Measurements from ENCODE around the gene PARP6.

Gene PARP6, protein sequence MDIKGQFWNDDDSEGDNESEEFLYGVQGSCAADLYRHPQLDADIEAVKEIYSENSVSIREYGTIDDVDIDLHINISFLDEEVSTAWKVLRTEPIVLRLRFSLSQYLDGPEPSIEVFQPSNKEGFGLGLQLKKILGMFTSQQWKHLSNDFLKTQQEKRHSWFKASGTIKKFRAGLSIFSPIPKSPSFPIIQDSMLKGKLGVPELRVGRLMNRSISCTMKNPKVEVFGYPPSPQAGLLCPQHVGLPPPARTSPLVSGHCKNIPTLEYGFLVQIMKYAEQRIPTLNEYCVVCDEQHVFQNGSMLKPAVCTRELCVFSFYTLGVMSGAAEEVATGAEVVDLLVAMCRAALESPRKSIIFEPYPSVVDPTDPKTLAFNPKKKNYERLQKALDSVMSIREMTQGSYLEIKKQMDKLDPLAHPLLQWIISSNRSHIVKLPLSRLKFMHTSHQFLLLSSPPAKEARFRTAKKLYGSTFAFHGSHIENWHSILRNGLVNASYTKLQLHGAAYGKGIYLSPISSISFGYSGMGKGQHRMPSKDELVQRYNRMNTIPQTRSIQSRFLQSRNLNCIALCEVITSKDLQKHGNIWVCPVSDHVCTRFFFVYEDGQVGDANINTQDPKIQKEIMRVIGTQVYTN

DNA sequence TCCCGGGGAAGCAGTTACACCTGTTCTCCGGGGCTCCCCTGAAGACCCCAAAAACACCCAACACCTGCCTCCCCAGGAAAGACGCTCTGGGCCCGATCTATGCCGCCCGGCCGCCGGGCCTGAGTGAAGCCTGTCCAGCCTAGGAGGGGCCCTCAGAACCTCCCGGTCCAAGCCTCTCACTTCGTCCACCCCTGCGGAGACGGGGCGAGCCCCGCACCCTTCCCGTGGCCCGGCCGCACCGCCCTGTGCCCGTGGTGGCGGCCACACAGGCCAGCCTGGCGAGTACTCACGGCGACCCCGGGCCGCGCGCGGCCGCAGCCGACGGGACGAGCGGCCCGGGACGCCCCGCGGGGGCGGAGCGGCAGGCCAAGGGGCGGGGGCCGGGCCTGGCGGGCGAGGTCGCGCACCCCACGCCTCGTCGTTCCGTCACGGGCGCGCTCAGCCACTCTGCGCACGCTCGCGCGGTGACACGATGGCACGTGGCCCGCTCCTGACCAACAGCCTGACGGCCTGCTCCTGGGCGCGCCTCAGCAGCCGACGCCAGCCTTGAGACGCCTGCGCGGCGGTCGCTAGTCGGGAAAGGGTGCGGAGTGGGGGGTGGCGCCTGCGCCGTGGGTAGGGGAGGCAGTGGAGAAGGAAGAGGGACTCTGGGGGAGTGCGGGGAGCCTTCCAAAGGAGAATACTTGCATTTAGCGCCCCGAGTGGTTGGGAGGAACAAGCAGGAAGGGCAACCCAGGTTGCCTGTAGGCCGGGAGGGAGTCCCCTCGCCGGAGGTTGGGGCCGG, at the start of gene PARP6:
TSS of gene PARP6 (minus strand) at position 342 of the 784 bp plus-strand sequence. CDS start 5,077 bp downstream, outside the sequence.
- DNase-seq (ENCODE audit: low read depth), result peak; percentile 90

DNA sequence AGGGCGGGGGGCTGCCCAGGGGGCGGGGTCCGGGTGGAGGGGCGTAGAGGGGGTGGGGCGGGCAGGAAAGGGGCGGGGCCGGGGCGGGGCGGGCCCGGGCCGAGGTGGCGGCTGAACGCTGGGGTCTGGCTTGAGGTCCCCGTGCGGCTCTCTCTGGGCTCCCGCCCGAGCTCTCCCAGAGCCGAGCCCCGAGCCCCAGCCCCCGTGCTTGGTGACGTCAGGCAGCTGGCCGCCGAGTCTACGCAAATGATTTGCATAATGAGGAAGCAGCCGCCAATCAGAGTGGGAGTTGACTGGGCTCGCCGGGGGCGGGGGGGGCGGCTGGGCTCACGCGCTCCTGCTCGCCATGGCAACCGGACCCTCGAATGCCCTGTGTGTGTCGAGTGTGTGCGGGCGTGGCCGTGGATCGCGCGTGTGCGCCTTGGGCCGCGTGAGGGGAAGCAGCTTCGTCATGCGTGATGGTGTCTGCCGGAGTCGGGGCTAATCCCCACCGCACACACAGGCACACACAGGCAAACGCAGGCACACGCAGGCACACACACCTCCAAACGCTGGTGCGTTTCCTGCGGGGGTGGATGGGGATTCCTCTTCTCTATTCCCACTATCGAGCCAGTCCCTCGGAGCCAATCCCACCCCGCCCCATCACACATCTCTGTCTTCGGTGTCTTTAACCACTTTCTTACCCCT, 47.8 kb upstream of the PARP6 start, which contains the start of gene CELF6:
TSS of gene CELF6 (minus strand) at position 173 of the 687 bp plus-strand sequence. CDS start 283 bp downstream, outside the sequence.
- DNase-seq (ENCODE audit: low read depth), result no peak

DNA sequence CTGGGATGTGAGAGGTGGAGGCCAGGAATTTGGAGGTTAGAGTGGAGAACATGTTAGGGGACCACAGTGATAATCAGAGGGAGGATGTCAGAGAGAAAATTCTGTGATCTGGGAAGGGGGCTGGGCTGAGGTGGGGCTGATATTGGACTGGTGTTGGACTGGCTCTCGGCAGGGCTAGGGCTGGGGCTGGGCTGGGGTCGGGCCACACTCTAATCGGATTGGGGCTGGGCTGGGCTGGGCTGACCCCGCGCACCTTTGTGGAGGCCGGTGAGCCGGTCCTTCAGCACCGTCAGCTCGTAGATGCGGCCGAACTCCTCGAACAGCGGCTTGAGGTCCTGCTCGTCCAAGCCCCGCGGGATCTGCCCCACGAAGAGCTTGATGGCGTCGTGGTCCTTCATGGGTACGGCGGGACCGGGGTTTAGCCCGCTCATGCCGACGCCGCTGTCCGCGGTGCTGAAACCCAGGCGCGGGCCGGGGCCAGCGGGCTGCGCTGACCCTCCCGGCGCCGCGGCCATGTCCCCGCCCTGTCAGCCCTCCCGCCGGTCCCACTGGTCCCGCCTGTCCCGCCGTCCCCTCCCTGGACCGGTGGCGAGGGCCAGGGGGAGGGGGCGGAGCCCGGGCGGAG, 47.1 kb upstream of the PARP6 start:
- DNase-seq (ENCODE audit: low read depth), result no peak

DNA sequence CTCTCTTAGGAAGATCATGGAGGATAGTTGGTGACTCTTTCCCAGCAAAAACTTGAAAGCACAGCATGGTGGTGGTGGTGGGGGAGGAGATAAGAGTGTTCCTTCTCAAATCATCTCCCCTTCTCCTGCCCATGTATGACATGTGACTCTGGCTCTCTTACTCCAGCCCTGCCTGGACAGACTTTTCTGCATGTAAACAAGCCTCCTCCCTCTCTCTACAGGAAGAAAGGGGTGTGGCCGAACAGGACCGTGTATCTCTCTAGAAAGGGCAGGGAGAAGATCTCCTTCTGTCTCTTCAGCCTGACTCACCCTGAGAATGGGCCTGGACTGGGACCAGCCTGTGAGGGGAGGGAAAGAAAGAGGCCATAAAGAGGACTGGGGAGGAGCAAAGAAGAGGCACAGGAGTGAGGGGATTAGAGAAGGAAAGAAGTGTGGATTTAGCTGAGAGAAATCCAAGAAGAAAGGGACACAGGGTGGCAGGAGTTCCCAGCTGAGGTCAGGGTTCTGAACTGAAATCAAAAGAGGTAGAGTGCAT, 46.1 kb upstream of the PARP6 start:
- DNase-seq (ENCODE audit: low read depth), result no peak

DNA sequence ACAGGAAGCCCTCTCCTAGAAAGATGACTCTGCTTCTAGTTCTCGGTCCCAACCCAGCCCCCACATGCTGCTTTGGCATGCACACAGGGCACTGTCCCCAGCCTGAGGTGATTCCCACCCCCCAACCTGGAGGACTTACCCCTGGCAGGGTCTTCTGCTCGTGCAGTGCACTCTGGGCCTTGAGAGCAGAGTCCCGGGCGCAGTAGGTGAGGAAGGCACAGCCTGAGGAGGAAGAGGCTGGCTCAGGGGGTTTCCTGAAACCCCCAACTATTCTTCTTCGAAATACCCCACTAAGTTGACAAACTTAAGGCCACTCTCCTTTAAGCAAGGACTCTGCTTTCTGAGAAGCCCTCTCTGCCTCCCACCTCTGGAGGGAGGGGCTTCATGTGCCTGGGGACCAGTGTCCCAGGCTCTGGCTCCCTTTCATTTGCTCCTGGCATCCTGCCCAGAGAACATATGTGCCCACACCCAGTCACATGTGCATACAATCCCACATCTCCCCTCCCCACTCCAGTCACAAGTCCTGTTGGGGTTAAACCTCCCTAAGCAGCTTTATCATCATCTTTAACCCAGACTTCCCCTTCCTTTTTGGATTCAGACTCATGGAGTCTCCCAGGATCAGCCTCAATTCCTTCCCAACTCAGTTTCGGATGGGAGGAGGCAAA, 43.5 kb upstream of the PARP6 start:
- DNase-seq (ENCODE audit: low read depth), result no peak

DNA sequence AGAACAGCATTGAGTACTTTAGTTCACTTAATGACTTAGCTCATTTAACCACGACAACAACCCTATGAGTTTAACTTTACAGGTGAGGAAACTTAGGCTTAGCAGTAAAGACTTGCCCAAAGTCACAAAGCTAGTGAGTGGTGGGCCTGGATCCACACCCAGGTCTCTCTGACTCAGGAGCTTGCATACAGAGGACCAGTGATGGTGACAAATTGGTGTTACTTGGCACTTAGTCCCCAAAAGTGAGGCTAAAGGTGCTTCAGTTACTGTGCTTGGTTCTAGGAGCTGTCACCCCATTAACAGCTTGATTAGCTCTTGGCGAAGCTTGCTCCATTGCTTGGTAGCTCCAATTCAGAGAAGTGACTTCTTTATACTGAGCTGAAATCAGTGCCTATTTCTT, 41.5 kb upstream of the PARP6 start:
- no peak for DNase-seq (ENCODE audit: low read depth)

DNA sequence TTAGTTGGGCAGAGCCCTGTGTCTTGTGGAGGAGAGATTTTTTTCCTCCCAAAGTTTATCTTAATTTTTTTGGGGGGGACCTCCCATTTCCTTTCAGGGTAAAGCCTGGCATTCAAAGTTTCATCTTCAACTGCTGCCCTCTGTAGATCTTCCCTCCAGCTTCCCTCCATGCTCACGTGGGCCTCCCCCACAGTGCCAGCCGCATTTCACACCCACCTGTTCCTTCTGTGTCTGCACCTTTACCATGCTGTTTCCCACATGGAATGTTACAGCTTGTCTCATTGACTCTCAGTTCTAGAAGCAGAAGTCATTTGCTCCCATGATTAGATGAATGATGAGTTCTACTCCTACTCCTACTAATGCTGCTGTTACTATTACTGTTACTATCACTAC, 41.1 kb upstream of the PARP6 start:
- DNase-seq (ENCODE audit: low read depth), result no peak

DNA sequence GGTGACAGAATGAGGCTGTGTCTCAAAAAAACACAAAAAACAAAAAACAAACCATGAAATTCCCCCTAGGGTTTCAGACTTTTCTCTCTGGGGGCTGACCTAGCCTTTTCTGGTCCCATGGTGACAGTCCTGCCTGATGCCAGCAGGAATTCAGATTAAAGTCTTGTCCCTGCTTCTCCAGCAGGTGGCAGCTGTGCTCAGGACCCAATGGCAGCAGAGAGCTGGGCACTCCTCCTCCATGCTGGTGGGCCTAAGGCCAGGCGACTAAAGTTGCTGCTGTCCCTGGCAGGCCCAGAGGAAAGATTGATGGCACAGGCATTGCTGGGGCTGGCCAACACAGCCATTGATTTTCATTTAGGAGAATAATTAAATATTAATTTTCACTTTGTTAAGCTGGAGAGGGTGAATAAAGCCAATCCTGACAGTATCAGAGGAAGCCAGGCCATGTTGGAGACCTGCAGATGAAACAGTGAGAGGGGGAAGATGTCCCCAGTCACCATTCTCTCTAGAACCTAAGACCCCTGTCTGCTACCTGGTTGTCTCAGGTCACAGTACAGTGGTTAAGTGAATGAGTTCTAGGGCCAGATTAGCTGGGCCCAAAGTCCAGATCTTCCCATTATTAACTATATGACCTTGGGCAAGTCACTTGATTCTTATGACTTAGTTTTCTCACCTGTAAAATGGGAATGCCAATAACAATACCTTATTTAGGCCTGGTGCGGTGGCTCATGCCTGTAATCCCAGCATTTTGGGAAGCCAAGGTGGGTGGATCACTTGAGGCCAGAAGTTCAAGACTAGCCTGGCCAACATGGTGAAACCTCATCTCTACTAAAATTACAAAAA, 40.5 kb upstream of the PARP6 start:
- no peak for DNase-seq (ENCODE audit: low read depth)

DNA sequence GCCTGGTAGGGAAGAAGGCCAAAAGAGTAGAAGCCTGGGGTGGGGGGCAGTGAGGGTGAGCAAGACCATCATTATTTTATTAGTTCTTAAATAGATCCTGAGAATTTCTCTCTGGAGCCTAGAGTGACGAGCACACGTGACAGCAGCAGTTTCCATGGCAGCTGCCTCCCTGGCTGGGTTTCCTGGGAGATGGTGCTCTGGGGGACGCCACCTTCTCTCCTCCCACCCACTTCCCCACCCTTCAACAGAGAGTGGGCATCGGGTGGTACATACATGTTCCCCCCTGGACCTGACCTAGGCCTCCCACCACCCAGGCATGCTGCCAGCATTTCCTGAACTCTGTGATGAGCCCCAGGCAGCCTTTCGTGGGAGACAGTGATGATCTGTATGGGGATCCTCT, 34.7 kb upstream of the PARP6 start:
- DNase-seq (ENCODE audit: low read depth), result no peak

DNA sequence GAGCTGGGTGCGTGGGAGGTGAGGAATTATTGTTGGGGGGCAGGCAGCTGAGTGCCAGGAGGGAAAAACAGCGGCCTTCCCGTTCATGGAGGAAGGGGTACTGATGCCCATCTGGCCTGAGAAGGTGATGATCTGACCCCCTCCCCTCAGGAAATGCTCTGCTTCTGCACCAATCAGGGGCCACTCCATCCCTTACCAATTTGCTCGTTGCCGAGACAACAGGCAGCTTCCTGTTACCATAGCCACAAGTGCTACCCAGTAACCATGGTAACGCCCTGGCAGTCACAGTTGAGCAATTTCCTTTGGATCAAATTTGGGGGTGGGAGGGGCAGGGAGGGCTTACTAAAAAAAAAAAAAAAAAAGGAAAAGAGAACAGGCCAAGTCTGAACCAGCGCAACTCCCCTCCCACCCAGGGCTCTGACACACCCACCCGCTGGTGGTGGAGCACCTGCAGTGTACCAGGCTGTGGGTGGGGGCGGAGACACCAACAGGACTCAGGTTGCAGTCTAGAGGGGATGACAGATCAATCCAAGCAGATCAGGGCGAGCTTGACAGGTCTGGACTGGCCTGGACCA, 33.9 kb upstream of the PARP6 start:
- DNase-seq (ENCODE audit: low read depth), result no peak

DNA sequence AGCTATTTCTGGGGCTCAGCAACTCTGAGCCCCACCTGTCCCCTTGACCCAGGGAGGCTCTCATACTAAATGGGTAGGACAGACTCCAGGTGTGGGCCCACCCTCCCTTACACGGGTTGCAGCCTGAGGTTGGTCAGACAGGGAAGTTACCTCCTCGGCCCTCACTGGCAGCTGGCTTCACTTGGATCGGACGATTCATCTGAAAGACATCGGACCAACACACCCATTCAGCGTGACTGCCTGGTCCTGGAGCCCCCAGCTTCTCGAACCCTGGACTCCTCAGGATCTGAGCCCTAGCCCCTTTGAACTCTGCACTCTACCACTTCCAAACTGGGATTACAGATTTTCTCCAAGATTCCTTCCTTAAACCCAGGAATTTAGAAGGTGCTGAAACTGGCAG, 32.2 kb upstream of the PARP6 start:
- no peak for DNase-seq (ENCODE audit: low read depth)

DNA sequence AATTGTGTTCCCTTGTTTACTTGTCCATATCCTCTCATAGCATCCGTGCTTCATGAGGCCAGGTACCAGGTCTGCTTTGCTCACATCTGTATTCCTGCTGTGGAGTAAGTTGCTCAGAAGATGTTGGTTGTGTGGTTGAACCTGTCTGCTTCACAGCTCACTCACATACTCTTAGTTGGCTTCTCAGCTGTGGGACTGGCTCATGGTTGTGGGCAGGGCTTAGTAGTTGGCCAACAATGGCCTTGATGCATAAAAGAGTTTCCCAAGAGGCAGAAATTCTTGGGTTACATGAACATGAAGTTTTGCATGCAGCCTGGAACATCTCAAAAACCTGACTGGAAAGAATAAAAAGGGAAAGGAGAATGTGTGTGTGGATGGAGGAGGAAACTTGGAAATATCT, 30.6 kb upstream of the PARP6 start:
- DNase-seq (ENCODE audit: low read depth), result no peak

DNA sequence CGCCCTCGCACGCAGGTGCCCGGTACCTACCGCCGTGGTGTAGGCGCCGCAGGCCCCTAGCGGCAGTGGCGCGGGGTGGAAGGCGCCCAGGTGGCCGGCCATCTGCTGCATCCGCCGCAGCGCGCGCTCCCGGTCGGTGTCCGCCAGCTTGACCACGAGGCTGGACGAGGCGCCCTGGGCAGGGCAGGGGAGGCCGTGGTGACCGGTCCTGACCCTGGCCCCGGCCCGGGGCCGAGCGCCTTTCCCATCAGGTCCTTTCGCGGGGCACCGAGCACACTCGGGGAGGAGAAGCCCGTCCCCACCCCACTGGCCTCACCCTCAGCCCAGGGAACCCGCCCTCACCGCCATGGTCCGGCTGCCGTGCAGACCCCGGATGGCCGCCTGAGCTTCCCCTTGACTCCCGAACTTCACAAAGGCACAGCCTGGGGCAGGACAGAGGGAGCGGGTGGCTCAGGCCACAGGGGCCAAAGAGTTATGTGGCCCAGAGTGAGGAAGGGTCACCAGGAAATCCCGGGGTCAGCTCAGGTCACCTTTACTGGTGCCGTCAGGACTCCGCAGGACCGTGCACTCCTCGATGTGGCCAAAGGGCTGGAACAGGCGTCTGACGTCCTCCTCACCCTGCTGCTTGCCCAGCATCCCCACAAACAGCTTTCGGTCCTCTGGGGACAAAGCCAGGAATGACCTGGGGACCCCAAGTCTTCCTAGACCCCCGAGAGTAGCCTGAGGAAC, 17.4 kb upstream of the PARP6 start:
- no peak for DNase-seq (ENCODE audit: low read depth)

DNA sequence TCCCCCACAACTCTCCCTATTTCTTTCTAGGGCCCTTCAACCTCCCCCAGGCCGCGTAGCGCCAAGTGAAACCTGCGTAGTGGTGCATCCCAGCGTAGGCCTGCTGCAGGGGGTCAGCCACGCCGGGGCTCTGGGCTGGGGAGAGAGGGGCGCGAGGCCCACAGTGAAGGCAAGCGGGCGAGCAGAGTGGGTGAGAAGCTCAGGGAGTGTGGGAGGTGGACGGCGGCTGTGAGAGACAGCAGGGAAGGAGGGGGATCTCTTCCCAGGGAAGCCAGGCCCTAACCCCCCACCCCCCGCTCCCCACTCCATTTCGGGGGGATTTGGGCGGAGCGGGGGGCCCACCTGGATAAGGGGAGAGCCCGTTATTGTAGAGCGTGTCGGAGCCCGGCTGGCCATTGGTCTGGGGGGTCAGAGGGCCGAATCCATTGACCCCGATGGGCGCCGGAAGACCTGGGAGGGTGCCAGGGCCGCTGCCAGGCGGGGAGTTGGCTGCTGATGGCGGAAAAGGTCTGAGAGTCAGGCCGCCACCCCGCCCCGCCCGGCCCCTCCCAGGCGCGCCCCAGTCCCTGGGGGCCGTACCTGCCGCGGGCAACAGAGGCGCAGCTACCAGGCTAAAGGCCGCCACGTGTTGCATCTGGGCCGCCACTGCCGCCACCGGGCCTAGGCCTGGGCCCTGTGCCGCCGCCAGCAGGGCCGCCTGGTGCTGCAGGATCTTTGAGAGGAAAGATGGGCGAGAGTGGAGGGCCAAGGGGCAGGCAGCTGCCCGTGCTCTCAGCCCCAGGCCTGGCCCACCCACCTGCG, 16.6 kb upstream of the PARP6 start:
- DNase-seq (ENCODE audit: low read depth), result no peak

DNA sequence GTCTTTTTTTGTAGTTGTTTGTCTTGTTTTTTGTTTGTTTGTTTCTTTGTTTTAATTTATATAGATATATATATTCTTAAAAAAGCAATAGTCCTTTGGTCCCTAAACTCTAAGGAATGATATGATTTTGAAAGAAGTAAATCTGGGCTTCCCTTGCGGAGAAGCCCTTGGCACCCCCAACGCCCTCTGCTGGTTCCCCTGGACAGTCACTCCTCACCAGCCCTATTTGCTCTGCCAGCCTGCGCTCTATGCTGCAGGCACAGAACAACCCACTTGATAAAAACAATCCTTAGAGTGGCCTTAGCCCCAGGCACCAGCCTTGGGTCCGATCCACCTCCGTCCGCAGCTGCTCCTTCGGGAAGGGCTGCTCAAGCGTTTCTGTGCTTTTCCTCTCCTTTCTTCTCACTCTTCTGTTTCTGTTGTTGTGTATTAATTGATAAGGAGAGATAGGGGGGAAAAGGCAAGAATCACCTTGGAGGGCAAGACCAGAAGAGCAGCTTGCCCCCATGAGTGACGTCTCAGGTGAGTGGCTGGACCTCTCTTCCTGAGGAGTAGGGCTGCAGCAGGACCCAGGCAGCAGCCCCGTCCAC, 13.7 kb upstream of the PARP6 start:
- no peak for DNase-seq (ENCODE audit: low read depth)

DNA sequence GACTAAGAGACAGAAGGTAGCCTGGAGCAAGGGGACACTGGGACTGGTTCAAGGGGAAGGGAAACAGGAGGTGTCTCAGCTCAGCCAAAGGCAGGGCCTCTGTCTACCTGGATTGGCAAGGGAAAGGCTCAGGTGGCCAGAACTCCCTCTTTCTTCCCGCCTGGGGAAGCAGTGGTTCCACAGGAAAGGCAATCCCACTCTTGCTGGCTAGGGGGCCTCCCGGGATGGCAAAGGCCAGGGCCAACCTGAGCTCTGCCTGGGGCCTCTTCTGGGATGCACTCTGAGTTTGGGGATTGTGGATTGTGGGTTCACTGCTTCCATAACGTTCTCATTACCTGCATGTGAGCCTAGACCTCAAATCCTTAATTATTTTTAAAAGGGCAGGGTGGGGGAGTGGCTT, 13.0 kb upstream of the PARP6 start:
- DNase-seq (ENCODE audit: low read depth), result no peak

DNA sequence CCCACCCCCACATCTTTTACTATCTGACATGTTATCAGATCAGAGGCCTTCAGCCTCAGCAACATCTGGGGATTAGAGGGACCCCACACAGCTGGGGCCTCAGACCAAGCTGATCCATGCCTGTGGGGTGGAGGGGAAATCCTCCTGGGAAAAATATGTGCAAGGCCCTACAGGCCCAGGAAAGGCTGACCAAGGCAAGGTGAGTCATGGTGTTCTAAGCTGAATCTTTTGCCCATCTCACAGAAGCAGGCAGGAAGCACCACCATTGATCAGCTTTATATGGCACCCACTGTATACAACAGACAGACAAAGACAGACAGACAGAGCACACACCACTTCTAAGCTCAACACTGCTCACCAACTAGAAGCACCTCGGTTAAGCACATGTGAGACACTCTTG, 12.4 kb upstream of the PARP6 start:
- no peak for DNase-seq (ENCODE audit: low read depth)

DNA sequence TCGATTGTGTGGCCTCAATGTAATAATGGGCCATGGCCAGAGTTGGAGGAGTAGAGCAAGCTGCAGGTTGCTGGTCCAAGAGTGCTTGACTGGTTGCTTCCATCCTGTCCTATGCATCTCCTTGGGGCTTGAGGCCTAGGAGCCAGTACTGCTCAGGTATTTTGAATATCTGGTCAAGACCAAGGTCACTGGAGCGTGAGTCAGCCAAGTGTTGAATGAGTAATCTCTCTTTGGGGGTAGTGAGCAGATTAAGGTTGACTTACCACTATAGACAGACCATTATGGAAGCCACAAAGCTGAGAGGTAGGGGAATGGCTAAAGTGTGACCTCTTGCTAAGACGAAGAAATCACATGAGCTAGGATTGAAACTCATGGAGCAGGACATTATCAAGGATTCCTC, 9.4 kb upstream of the PARP6 start:
- no peak for DNase-seq (ENCODE audit: low read depth)

Data from non-pigmented ciliary epithelial cell (primary cell).